NB4 (cell line): Measurements from ENCODE around the gene SETD1B.

Experiments
- DNase-seq: peaks from one replicate; pipeline ENCODE4 v3.0.0; 2010; ENCODE audit warnings: low read depth
- H3K4me3 ChIP-seq: one replicate; pipeline ENCODE4 v1.5.1; 2011; ENCODE audit warnings: mild to moderate bottlenecking, low read depth, low read length, moderate library complexity
- CTCF ChIP-seq: IDR thresholded peaks from one replicate; pipeline ENCODE4 v1.5.1; 2012; ENCODE audit warnings: low read depth, low read length
- MAX ChIP-seq: IDR thresholded peaks from 2 replicates; pipeline ENCODE4 v1.6.1; 2011; ENCODE audit warnings: low read depth, low read length
- MYC ChIP-seq: IDR thresholded peaks from 2 replicates; pipeline ENCODE4 v1.6.1; 2011; ENCODE audit warnings: low read depth, low read length
- POLR2A ChIP-seq: IDR thresholded peaks from 2 replicates; pipeline ENCODE4 v1.6.1; 2011; ENCODE audit warnings: mild to moderate bottlenecking; ENCODE audit not compliant: insufficient read length; ENCODE audit errors: extremely low read depth

SETD1B gene

GRCh38 chr12:121797937-121798786, 5.6 kb upstream of the SETD1B start:
- TF ChIP-seq CTCF (no peak), MAX (no peak), POLR2A (no peak), MYC (no peak)
- H3K4me3 ChIP-seq = no peak overlapping the region
- DNase-seq = no peak

GRCh38 chr12:121798787-121799155, 5.0 kb upstream of the SETD1B start:
- H3K4me3 ChIP-seq = peak overlapping the region; percentile 42
- no peak for TF ChIP-seq POLR2A
- no peak for TF ChIP-seq MYC
- TF ChIP-seq MAX = no peak
- no peak for TF ChIP-seq CTCF
- no peak for DNase-seq

- H3K4me3 ChIP-seq = peak overlapping the region; percentile 65
- TF ChIP-seq MAX = 0 out of 2 replicates have a peak, but pooled peaks have one; percentile 28
- peak; percentile 42; the same call in 1 of the 2 replicates for TF ChIP-seq MYC
- no peak for TF ChIP-seq CTCF
- DNase-seq = peak; percentile 81
Observed at GRCh38 chr12:121799156-121799841, 4.5 kb upstream of the SETD1B start.

- TF ChIP-seq MAX (no peak), CTCF (no peak), POLR2A (no peak), MYC (peak; percentile 74; the same call in 1 of the 2 replicates)
- DNase-seq = peak; percentile 94
- peak overlapping the region; percentile 65 for H3K4me3 ChIP-seq
Observed at GRCh38 chr12:121799842-121800693, 3.7 kb upstream of the SETD1B start.
